Stimulated activated CD4-positive, alpha-beta T cell treated with anti-CD3 and anti-CD28 coated beads, Interleukin-1b, Interleukin-23, amount 100 ng/mL, for 1 hour (primary cell): ENCODE measurements around the gene INPP5A.
"Not testable (repeated sequence)": the region's sequence is repeated elsewhere in the genome, so short reads cannot be mapped to it uniquely, and the experiment has no call there.

Experiments
- DNase-seq, 2 donors: peaks; one replicate each; pipeline ENCODE4 v3.0.0-alpha.2; 2020; ENCODE audit warnings: low read depth in 2 of 2

INPP5A gene

GRCh38 chr10:132780356-132780755 lies 242.8 kb downstream of the INPP5A start:
- DNase-seq = no peak

GRCh38 chr10:132781556-132781955 lies 244.0 kb downstream of the INPP5A start:
- DNase-seq = no peak

GRCh38 chr10:132783165-132783939 lies 245.8 kb downstream of the INPP5A start:
- no peak for DNase-seq

GRCh38 chr10:132783940-132784865 lies 246.6 kb downstream of the INPP5A start:
- no peak for DNase-seq

- DNase-seq = no peak
Observed at GRCh38 chr10:132784866-132785722, 247.5 kb downstream of the INPP5A start.

GRCh38 chr10:132785723-132786475 lies 248.3 kb downstream of the INPP5A start, which contains the start of gene NKX6-2:
NKX6-2 (minus strand) TSS chr10:132786147; CDS start chr10:132785948, 199 bp downstream.
- no peak for DNase-seq

GRCh38 chr10:132786476-132786883 lies 248.9 kb downstream of the INPP5A start:
- DNase-seq = no peak

GRCh38 chr10:132786884-132787494 lies 249.4 kb downstream of the INPP5A start:
- no peak for DNase-seq

- DNase-seq = no peak
Observed at GRCh38 chr10:132787495-132788179, 250.1 kb downstream of the INPP5A start.

- no peak for DNase-seq
Observed at GRCh38 chr10:132788180-132788830, 250.7 kb downstream of the INPP5A start.

- no peak for DNase-seq
Observed at GRCh38 chr10:132788831-132789219, 251.2 kb downstream of the INPP5A start.

- no peak for DNase-seq
Observed at GRCh38 chr10:132789659-132790148, 252.1 kb downstream of the INPP5A start.

GRCh38 chr10:132790470-132790869 lies 252.9 kb downstream of the INPP5A start:
- no peak for DNase-seq

- no peak for DNase-seq
Observed at GRCh38 chr10:132790934-132791829, 253.6 kb downstream of the INPP5A start.

GRCh38 chr10:132792099-132792498 lies 254.5 kb downstream of the INPP5A start:
- not testable (repeated sequence) for DNase-seq

GRCh38 chr10:132792796-132793195 lies 255.2 kb downstream of the INPP5A start:
- DNase-seq = no peak

- DNase-seq = no peak
Observed at GRCh38 chr10:132793213-132793612, 255.6 kb downstream of the INPP5A start.
